Gastrocnemius medialis (tissue), 4 donors: ENCODE results near the gene TRIM28. TPM values are rescaled to one million over a fixed set of nuclear protein-coding genes. Genes with fewer than 3 reads are reported as not detected.

Experiments used
- ATAC-seq, 2 donors: fragments of 150-250 bp; one replicate each; pipeline ENCODE4 v1.9.1; 2016
- DNase-seq, 2 donors: peaks; one replicate each; pipeline ENCODE4 v3.0.0-alpha.2; 2019
- H3K27ac ChIP-seq, 4 donors: fragments of 200-600 bp; sonication (generic); 1 replicate in 1 of 4; 2 replicates in 3 of 4; pipeline ENCODE4 v1.5.1; 2016 to 2018; ENCODE audit warnings: mild to moderate bottlenecking in 2 of 4, moderate library complexity in 1 of 4
- H3K27me3 ChIP-seq, 3 donors: fragments of 200-600 bp; sonication (generic) in 2 of 3; 1 replicate in 1 of 3; 2 replicates in 2 of 3; pipeline versions ENCODE4 v1.5.1 to v1.6.0; 2016 to 2019; ENCODE audit warnings: mild to moderate bottlenecking in 1 of 3, moderate library complexity in 1 of 3
- H3K36me3 ChIP-seq, 2 donors: fragments of 200-600 bp; sonication (generic) in 1 of 2; one replicate each; pipeline ENCODE4 v1.5.1; 2017 to 2018
- H3K4me1 ChIP-seq, 2 donors: fragments of 200-600 bp; sonication (generic) in 1 of 2; one replicate each; pipeline ENCODE4 v1.5.1; 2016 to 2017; ENCODE audit warnings: mild to moderate bottlenecking in 2 of 2
- H3K4me3 ChIP-seq, 4 donors: fragments of 200-600 bp; sonication (generic) in 3 of 4; 1 replicate in 1 of 4; 2 replicates in 3 of 4; pipeline ENCODE4 v1.5.1; 2016 to 2019; ENCODE audit warnings: mild to moderate bottlenecking in 2 of 4
- H3K9me3 ChIP-seq, 3 donors: fragments of 200-600 bp; sonication (generic) in 2 of 3; 1 replicate in 1 of 3; 2 replicates in 2 of 3; pipeline ENCODE4 v1.5.1; 2016 to 2019
- CTCF ChIP-seq, 5 experiments: fragments of 450-650 bp in 3 of 5; fragments of 200-600 bp in 2 of 5; sonication (generic) in 2 of 5; IDR thresholded peaks in 4 of 5; conservative IDR thresholded peaks in 1 of 5; 1 replicate in 4 of 5; 2 replicates in 1 of 5; pipeline ENCODE4 v1.5.1; 2016 to 2019; ENCODE audit warnings: antibody characterized with exemption in 5 of 5, mild to moderate bottlenecking in 3 of 5, moderate library complexity in 3 of 5
- POLR2A ChIP-seq, 2 donors: fragments of 450-650 bp; IDR thresholded peaks; one replicate each; pipeline ENCODE4 v1.6.1; 2017; ENCODE audit warnings: antibody characterized with exemption in 2 of 2, mild to moderate bottlenecking in 2 of 2, moderate library complexity in 2 of 2
- in situ Hi-C, 4 donors: fragments of 200-750 bp; cut with MboI; loops; one replicate each; pipeline versions ENCODE4 v1.15.0 to v1.8.0; 2017; ENCODE audit warnings: low sequenced_read_pairs in 4 of 4
- intact Hi-C: fragments of 100-400 bp; cut with DNase I; formaldehyde crosslinking; loops from one replicate; pipeline ENCODE4 v1.15.1; 2023; ENCODE audit warnings: low total_unique reads
- total RNA-seq, 4 donors: library from RNA; depleted of rRNA; stranded (reverse); fragments of >200 nt; gene quantifications; one replicate each; pipeline versions ENCODE4 v1.1.0 to v1.2.3, GENCODE V29; 2016

The TRIM28 gene
- total RNA-seq, 4 donors from 2014 or later, result 145 to 239 (median 191) TPM

- H3K4me1 ChIP-seq, result peaks cover 36 to 54% of the 10 kb centered on the region in 2 donors
- in situ Hi-C loops, result no loop called here
- no peaks in the 10 kb centered on the region for H3K27me3 ChIP-seq
- DNase-seq, result peak in 1 of 2 donors; percentile 20
- no peak for ATAC-seq
- intact Hi-C loops, result no loop called here
- peaks cover 0 to 5% of the 10 kb centered on the region in 2 donors for H3K36me3 ChIP-seq
- peak overlapping the region; percentile 46 to 55 (median 52) for H3K4me3 ChIP-seq
- no peaks in the 10 kb centered on the region for H3K9me3 ChIP-seq
- peak overlapping the region in 3 of 4 donors; percentile 42 to 55 (median 42) for H3K27ac ChIP-seq
- TF ChIP-seq POLR2A (IDR thresholded peaks at IDR 0.05) (no peak), CTCF (IDR thresholded peaks at IDR 0.05 in 4 of 5, conservative IDR thresholded peaks at IDR 0.05 in 1 of 5) (no peak)
Observed at GRCh38 chr19:58561373-58562121, 17.7 kb downstream of the TRIM28 start.

- intact Hi-C loops (no loop called here), in situ Hi-C loops (no loop called here)
- DNase-seq, result peak in 1 of 2 donors; percentile 31
- Histone ChIP-seq H3K36me3 (peaks cover 0 to 4% of the 10 kb centered on the region in 2 donors), H3K4me1 (peaks cover 28 to 46% of the 10 kb centered on the region in 2 donors), H3K4me3 (peak overlapping the region; percentile 46 to 55 (median 52)), H3K27ac (peak overlapping the region; percentile 42 to 55 (median 47)), H3K9me3 (no peaks in the 10 kb centered on the region), H3K27me3 (no peaks in the 10 kb centered on the region)
- no peak for ATAC-seq
- TF ChIP-seq POLR2A (IDR thresholded peaks at IDR 0.05) (peak in 1 of 2 donors; percentile 15), CTCF (IDR thresholded peaks at IDR 0.05 in 4 of 5, conservative IDR thresholded peaks at IDR 0.05 in 1 of 5) (no peak)
Observed at GRCh38 chr19:58562122-58563033, 18.5 kb downstream of the TRIM28 start.

- Histone ChIP-seq H3K9me3 (no peaks in the 10 kb centered on the region), H3K4me1 (peaks cover 26 to 42% of the 10 kb centered on the region in 2 donors), H3K36me3 (peaks cover 0 to 10% of the 10 kb centered on the region in 2 donors), H3K27me3 (no peaks in the 10 kb centered on the region), H3K4me3 (peak overlapping the region; percentile 46 to 55 (median 52)), H3K27ac (no peak overlapping the region)
- no peak for ATAC-seq
- in situ Hi-C loops (no loop called here), intact Hi-C loops (no loop called here)
- no peak for TF ChIP-seq CTCF (IDR thresholded peaks at IDR 0.05 in 4 of 5, conservative IDR thresholded peaks at IDR 0.05 in 1 of 5)
- TF ChIP-seq POLR2A (IDR thresholded peaks at IDR 0.05), result no peak
- DNase-seq, result peak in 1 of 2 donors; percentile 24
Observed at GRCh38 chr19:58563034-58563573, 19.2 kb downstream of the TRIM28 start.

GRCh38 chr19:58563823-58564222 lies 20.0 kb downstream of the TRIM28 start:
- TF ChIP-seq CTCF (IDR thresholded peaks at IDR 0.05 in 4 of 5, conservative IDR thresholded peaks at IDR 0.05 in 1 of 5) (no peak), POLR2A (IDR thresholded peaks at IDR 0.05) (no peak)
- ATAC-seq (no peak), DNase-seq (peak in 1 of 2 donors; percentile 7)
- in situ Hi-C loops, result no loop called here
- intact Hi-C loops, result no loop called here
- no peak overlapping the region for H3K4me3 ChIP-seq
- peaks cover 0 to 10% of the 10 kb centered on the region in 2 donors for H3K36me3 ChIP-seq
- H3K9me3 ChIP-seq, result no peaks in the 10 kb centered on the region
- H3K27ac ChIP-seq, result no peak overlapping the region
- H3K27me3 ChIP-seq, result no peaks in the 10 kb centered on the region
- peaks cover 26 to 42% of the 10 kb centered on the region in 2 donors for H3K4me1 ChIP-seq
